Measurements from ENCODE around the gene DHX9. TPM values are rescaled to one million over a fixed set of nuclear protein-coding genes. Genes with fewer than 3 reads are reported as not detected.

DHX9 gene
- total RNA-seq, 1 donor from 2014 or later = 169 TPM

DNA sequence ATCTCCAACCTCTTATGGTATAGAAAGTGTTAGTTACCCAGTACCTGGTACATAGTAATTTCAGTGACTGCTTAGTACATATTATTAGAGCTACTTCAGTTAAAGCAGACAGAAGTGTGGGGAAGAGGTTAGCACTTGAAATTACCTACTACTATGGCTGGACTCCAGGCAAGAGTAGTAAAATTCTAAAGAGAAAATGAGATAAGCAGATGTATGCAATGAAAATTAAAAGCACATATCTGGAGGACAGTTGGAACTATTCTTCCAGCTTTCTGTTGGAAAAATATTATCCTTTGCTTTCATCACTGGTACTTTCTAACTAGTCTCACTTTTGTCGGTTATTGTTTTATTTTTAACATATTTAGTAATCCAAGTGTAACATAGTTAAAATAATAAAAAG lies 23.7 kb downstream of the DHX9 start:
- H3K27me3 Mint-ChIP-seq (ENCODE audit: low read depth, unreplicated experiment) = no peaks in the 10 kb centered on the region
- H3K9me3 Mint-ChIP-seq (ENCODE audit: unreplicated experiment) = no peaks in the 10 kb centered on the region
- H3K4me1 ChIP-seq (ENCODE audit: insufficient read depth, low read length) = peaks cover 8% of the 10 kb centered on the region
- no peaks in the 10 kb centered on the region for H3K27me3 ChIP-seq (ENCODE audit: insufficient read depth, low read length)
- H4K20me1 ChIP-seq (ENCODE audit: insufficient read depth, low read length) = peaks cover 65% of the 10 kb centered on the region
- H3K79me2 ChIP-seq (ENCODE audit: insufficient read depth, low read length) = peaks cover 59% of the 10 kb centered on the region
- FAIRE-seq = no peak
- no peak overlapping the region for H3K27ac Mint-ChIP-seq (ENCODE audit: unreplicated experiment)
- TF ChIP-seq EZH2 (IDR thresholded peaks at IDR 0.05; ENCODE audit: insufficient read depth, low read length) = no peak
- TF ChIP-seq, protein P1, sequence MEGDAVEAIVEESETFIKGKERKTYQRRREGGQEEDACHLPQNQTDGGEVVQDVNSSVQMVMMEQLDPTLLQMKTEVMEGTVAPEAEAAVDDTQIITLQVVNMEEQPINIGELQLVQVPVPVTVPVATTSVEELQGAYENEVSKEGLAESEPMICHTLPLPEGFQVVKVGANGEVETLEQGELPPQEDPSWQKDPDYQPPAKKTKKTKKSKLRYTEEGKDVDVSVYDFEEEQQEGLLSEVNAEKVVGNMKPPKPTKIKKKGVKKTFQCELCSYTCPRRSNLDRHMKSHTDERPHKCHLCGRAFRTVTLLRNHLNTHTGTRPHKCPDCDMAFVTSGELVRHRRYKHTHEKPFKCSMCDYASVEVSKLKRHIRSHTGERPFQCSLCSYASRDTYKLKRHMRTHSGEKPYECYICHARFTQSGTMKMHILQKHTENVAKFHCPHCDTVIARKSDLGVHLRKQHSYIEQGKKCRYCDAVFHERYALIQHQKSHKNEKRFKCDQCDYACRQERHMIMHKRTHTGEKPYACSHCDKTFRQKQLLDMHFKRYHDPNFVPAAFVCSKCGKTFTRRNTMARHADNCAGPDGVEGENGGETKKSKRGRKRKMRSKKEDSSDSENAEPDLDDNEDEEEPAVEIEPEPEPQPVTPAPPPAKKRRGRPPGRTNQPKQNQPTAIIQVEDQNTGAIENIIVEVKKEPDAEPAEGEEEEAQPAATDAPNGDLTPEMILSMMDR (IDR thresholded peaks at IDR 0.05; ENCODE audit: insufficient read depth, low read depth, low read length) = no peak
- H3K9me3 ChIP-seq (ENCODE audit: insufficient read depth, low read depth, low read length) = no peaks in the 10 kb centered on the region
- peaks cover 33% of the 10 kb centered on the region for H3K36me3 Mint-ChIP-seq (ENCODE audit: low read depth, unreplicated experiment)
- peaks cover 14% of the 10 kb centered on the region for H3K4me1 Mint-ChIP-seq (ENCODE audit: low read depth, unreplicated experiment)
- H3K4me3 ChIP-seq (ENCODE audit: insufficient read depth, low read depth, low read length) = no peak overlapping the region
- peak overlapping the region; percentile 59 for H3K27ac ChIP-seq (ENCODE audit: low read depth, low read length)
- no peak overlapping the region for H2AFZ ChIP-seq (ENCODE audit: low read depth, low read length)
- peak overlapping the region; percentile 9 for H3K9ac ChIP-seq (ENCODE audit: low read length)
- DNase-seq (ENCODE audit: low read depth) = no peak
- peaks cover 86% of the 10 kb centered on the region for H3K36me3 ChIP-seq (ENCODE audit: insufficient read depth, low read length)
- no peak overlapping the region for H3K4me3 Mint-ChIP-seq (ENCODE audit: unreplicated experiment)
- H3K4me2 ChIP-seq (ENCODE audit: low read length) = no peak overlapping the region

DNA sequence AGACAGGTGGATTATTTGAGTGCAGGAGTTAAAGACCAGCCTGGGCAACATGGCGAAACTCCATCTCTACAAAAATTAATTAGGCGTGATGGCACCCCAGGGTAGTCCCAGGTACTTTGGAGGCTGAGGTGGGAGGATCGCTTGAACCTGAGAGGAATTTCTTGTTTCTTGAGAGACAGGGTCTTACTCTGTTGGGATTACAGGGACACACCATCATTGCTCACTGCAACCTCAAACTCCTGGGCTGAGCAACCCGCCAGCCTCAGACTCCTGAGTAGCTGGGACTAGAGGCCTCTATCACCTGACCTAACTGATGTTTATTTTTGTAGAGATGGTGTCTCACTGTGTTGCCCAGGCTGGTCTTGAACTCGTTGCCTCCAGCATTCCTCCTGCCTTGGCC lies 24.8 kb downstream of the DHX9 start:
- Mint-ChIP-seq H3K27ac (ENCODE audit: unreplicated experiment) (peak overlapping the region; percentile 34), H3K4me3 (ENCODE audit: unreplicated experiment) (no peak overlapping the region), H3K9me3 (ENCODE audit: unreplicated experiment) (no peaks in the 10 kb centered on the region), H3K36me3 (ENCODE audit: low read depth, unreplicated experiment) (peaks cover 24% of the 10 kb centered on the region), H3K27me3 (ENCODE audit: low read depth, unreplicated experiment) (no peaks in the 10 kb centered on the region), H3K4me1 (ENCODE audit: low read depth, unreplicated experiment) (peaks cover 14% of the 10 kb centered on the region)
- FAIRE-seq = no peak
- no peaks in the 10 kb centered on the region for H3K27me3 ChIP-seq (ENCODE audit: insufficient read depth, low read length)
- H3K4me1 ChIP-seq (ENCODE audit: insufficient read depth, low read length) = peaks cover 8% of the 10 kb centered on the region
- peaks cover 50% of the 10 kb centered on the region for H3K79me2 ChIP-seq (ENCODE audit: insufficient read depth, low read length)
- TF ChIP-seq, protein P1 (IDR thresholded peaks at IDR 0.05; ENCODE audit: insufficient read depth, low read depth, low read length) = no peak
- no peak for TF ChIP-seq EZH2 (IDR thresholded peaks at IDR 0.05; ENCODE audit: insufficient read depth, low read length)
- no peaks in the 10 kb centered on the region for H3K9me3 ChIP-seq (ENCODE audit: insufficient read depth, low read depth, low read length)
- H3K9ac ChIP-seq (ENCODE audit: low read length) = no peak overlapping the region
- no peak overlapping the region for H3K4me3 ChIP-seq (ENCODE audit: insufficient read depth, low read depth, low read length)
- H2AFZ ChIP-seq (ENCODE audit: low read depth, low read length) = no peak overlapping the region
- no peak overlapping the region for H3K4me2 ChIP-seq (ENCODE audit: low read length)
- peaks cover 86% of the 10 kb centered on the region for H3K36me3 ChIP-seq (ENCODE audit: insufficient read depth, low read length)
- no peak for DNase-seq (ENCODE audit: low read depth)
- H4K20me1 ChIP-seq (ENCODE audit: insufficient read depth, low read length) = peaks cover 55% of the 10 kb centered on the region
- H3K27ac ChIP-seq (ENCODE audit: low read depth, low read length) = no peak overlapping the region

DNA sequence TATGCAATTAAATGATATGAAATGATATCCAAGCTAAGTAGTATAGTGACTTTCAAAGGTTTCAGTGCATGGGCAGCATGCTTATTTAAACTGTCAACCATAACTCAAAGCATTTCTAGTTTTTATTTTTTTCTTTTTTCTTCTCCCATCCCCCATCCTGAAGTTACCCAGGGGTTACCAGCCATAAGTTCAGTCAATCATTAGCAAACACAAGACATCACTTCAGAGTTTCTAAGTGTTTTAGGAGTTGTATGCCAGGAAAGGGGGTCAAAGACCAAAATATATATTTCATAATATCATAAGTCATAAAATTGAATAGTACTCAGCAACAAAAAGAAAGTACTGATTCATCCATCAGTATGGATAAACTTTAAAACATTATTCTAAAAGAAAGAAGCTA lies 28.7 kb downstream of the DHX9 start:
- Histone ChIP-seq H3K4me1 (ENCODE audit: insufficient read depth, low read length) (no peaks in the 10 kb centered on the region), H3K4me2 (ENCODE audit: low read length) (no peak overlapping the region), H3K9me3 (ENCODE audit: insufficient read depth, low read depth, low read length) (no peaks in the 10 kb centered on the region), H2AFZ (ENCODE audit: low read depth, low read length) (no peak overlapping the region), H3K9ac (ENCODE audit: low read length) (no peak overlapping the region), H4K20me1 (ENCODE audit: insufficient read depth, low read length) (peaks cover 36% of the 10 kb centered on the region), H3K36me3 (ENCODE audit: insufficient read depth, low read length) (peaks cover 83% of the 10 kb centered on the region), H3K4me3 (ENCODE audit: insufficient read depth, low read depth, low read length) (no peak overlapping the region), H3K27me3 (ENCODE audit: insufficient read depth, low read length) (no peaks in the 10 kb centered on the region), H3K79me2 (ENCODE audit: insufficient read depth, low read length) (peaks cover 46% of the 10 kb centered on the region), H3K27ac (ENCODE audit: low read depth, low read length) (no peak overlapping the region)
- H3K36me3 Mint-ChIP-seq (ENCODE audit: low read depth, unreplicated experiment) = peaks cover 20% of the 10 kb centered on the region
- TF ChIP-seq, protein P1 (IDR thresholded peaks at IDR 0.05; ENCODE audit: insufficient read depth, low read depth, low read length) = no peak
- H3K27me3 Mint-ChIP-seq (ENCODE audit: low read depth, unreplicated experiment) = no peaks in the 10 kb centered on the region
- no peak for FAIRE-seq
- no peak overlapping the region for H3K27ac Mint-ChIP-seq (ENCODE audit: unreplicated experiment)
- H3K9me3 Mint-ChIP-seq (ENCODE audit: unreplicated experiment) = no peaks in the 10 kb centered on the region
- H3K4me3 Mint-ChIP-seq (ENCODE audit: unreplicated experiment) = no peak overlapping the region
- H3K4me1 Mint-ChIP-seq (ENCODE audit: low read depth, unreplicated experiment) = no peaks in the 10 kb centered on the region
- no peak for DNase-seq (ENCODE audit: low read depth)
